ENCODE data around the gene PLD2.

- TF ChIP-seq, protein P1, sequence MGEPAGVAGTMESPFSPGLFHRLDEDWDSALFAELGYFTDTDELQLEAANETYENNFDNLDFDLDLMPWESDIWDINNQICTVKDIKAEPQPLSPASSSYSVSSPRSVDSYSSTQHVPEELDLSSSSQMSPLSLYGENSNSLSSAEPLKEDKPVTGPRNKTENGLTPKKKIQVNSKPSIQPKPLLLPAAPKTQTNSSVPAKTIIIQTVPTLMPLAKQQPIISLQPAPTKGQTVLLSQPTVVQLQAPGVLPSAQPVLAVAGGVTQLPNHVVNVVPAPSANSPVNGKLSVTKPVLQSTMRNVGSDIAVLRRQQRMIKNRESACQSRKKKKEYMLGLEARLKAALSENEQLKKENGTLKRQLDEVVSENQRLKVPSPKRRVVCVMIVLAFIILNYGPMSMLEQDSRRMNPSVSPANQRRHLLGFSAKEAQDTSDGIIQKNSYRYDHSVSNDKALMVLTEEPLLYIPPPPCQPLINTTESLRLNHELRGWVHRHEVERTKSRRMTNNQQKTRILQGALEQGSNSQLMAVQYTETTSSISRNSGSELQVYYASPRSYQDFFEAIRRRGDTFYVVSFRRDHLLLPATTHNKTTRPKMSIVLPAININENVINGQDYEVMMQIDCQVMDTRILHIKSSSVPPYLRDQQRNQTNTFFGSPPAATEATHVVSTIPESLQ (CRISPR knock-in tag; IDR thresholded peaks at IDR 0.05), result no peak
- TF ChIP-seq ATF1 (CRISPR knock-in tag; IDR thresholded peaks at IDR 0.05) (no peak), ATF1 (tag; IDR thresholded peaks at IDR 0.05) (no peak), HDAC2 (IDR thresholded peaks at IDR 0.05) (no peak), TAF15 (IDR thresholded peaks at IDR 0.05; ENCODE audit: low read depth, low read length) (no peak), ZNF184 (CRISPR knock-in tag; IDR thresholded peaks at IDR 0.05) (no peak), ETV6 (IDR thresholded peaks at IDR 0.05; ENCODE audit: borderline replicate concordance in 1 of 2, low read depth in 2 of 2, low read length in 1 of 2) (no peak), ETV6 (CRISPR knock-in tag; IDR thresholded peaks at IDR 0.05; ENCODE audit: borderline replicate concordance) (no peak), HNRNPLL (IDR thresholded peaks at IDR 0.05; ENCODE audit: low read depth, low read length, poor library complexity, severe bottlenecking) (no peak), SRF (CRISPR knock-in tag; IDR thresholded peaks at IDR 0.05) (no peak), ZNF263 (CRISPR knock-in tag; IDR thresholded peaks at IDR 0.05; ENCODE audit: borderline replicate concordance) (no peak), SMARCA5 (IDR thresholded peaks at IDR 0.05) (no peak), TBL1XR1 (IDR thresholded peaks at IDR 0.05; ENCODE audit: low read length in 2 of 2) (no peak)
Observed at GRCh38 chr17:4845118-4845517, 38.2 kb downstream of the PLD2 start.
